HG02973 (cell line): ENCODE results near the gene CGB5.
"Not testable (repeated sequence)": the region's sequence is repeated elsewhere in the genome, so short reads cannot be mapped to it uniquely, and the experiment has no call there.

Experiments used
- ATAC-seq: cut with Tn5 transposase; IDR thresholded peaks from one replicate; pipeline ENCODE4 v1.9.1; 2021; ENCODE audit warnings: moderate library complexity; ENCODE audit not compliant: unreplicated experiment

The CGB5 gene

DNA sequence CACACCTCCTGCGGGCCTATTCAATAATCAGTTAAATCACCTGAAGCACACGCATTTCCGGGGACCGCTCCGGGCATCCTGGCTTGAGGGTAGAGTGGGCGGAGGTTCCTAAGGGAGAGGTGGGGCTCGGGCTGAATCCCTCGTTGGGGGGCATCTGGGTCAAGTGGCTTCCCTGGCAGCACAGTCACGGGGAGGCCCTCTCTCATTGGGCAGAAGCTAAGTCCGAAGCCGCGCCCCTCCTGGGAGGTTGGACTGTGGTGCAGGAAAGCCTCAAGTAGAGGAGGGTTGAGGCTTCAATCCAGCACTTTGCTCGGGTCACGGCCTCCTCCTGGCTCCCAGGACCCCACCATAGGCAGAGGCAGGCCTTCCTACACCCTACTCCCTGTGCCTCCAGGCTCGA, at the start of gene CGB5:
TSS of gene CGB5 (plus strand) at position 301 of the 400 bp plus-strand sequence. CDS start 362 bp downstream, outside the sequence.
- ATAC-seq, result not testable (repeated sequence)

DNA sequence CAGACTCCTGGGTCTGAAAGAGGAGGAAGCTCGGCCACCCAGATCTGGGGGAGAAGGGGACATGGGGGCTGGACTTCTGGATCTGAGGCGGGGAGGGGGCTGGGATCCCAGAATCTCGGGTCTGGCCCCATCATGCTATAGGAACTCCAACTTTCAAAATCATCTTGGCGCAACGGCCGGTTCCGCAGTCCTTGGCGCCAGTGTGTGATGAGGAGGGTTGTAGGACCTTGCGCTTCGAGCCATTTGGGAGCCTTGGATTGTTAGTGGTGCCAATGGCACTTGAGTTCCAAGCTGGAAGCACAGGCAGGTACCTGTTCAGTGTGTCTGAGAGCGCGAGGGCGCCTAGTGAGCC, 49.6 kb upstream of the CGB5 start:
- ATAC-seq, result no peak

DNA sequence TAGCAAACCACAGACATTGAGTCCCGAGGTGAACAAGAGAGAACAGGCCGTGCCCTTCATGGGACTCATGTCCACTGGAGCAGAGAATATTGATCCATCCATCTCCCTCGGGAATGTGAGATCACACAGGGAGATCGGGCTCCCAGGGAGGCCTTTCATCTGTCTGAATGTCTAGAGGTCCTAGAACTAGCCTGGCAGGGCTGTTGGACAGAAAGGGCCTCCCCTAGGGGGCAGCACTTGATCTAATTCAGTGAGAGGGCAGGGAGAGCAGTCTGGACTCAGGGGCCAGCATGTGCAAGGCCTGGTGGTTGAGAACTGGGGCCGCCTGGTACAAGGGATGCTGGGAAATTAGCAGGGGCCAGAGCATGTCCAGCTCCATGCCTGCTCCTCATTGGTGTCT, 45.7 kb upstream of the CGB5 start:
- no peak for ATAC-seq

DNA sequence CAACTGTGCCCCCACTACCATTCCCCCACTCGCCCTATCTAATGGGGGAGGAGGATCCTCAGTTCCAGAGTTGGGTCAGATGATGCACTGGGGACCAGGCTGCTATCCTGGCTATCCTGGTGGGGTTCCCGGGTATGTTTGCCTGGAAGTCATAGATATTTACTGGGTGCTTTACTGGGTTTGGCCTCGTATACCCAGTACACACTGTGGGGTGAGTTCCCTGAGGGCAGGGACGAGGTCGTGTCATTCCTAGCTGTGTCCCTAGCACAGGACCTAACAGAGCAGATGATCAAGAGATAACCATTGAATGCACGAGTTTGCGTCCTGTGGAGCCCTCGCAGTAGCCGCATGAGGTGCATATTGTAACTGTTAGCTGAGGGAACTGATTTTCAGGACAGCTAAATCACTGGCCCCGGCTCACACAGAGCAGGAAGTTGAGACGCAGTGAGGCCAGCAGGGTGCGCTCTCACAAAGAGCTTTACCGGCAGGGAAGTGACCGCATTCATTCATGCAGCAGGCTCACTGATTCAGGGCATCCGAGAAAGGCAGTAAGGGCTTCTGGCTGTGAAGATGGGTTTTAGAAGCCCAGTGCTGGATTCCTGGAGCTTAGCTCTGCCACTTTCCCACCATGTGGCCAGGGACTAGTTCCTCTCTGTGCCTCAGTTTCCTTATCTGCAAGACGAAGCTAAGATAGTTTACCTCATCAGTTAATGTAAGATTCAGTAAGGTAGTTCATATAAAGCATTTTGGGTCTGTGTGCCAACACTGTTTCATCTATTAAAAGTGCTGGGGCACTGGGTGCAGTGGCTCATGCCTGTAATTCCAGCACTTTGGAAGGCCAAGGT, 43.9 kb upstream of the CGB5 start:
- no peak for ATAC-seq

DNA sequence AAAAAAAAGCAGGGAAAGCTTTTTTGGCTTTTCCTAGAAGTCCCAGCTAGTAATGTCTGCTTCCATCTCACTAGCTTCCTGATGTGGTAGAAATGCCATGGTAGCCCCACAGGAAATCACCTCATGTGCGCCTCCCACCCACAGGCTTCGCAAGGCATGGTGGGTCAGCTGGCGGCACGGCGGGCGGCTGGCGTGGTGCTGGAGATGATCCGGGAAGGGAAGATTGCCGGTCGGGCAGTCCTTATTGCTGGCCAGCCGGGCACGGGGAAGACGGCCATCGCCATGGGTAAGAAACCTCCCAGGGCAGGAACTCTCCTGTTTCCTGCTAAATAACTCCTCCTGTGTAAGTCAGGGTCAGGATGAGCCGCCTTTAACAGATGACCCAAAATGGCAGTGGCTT, 39.5 kb upstream of the CGB5 start:
- ATAC-seq, result no peak

DNA sequence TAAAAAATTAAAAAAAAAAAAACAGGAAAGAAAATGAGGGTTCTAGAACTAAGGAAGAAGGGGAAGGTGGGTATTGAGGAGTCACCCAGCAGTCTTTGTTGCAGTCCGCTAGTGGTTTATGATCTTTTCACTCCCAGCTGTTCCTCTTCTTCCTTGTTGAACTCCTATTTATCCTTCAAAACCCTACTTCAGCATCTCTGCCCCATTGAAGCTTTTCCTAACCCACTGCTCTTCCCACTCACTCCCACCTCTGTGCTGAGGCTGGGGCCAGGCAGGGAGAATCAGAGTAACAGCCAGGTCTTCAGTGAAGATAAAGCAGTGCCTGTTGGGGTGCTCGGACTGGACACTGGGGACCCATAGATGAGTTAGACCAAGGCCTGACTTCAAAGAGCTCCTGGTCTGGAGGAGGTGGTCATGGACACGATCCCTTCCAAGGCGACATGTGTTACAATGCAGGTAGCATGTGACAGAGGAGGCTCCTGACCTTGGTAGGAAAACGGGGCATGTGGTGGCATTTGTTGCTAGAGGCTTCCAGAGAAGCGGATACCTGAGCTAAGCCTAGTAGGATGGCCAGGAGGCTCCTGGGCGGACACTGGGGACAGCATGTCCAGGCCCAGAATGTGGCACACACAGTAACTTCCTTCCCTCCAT, 38.6 kb upstream of the CGB5 start:
- ATAC-seq, result no peak

DNA sequence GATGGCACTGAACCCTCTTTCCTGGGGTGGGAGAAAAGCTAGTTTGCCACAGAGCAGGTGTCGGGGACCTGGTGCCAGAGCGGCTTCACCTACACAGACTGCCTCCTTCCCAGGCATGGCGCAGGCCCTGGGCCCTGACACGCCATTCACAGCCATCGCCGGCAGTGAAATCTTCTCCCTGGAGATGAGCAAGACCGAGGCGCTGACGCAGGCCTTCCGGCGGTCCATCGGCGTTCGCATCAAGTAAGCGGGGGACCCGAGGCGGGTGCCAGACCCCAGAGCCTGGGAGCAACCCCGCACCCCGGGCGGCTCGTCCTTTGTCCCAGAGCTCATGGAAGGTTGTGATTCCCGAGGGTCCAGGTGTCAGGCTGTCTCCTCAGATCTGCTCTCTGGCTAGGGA, 36.7 kb upstream of the CGB5 start:
- no peak for ATAC-seq

DNA sequence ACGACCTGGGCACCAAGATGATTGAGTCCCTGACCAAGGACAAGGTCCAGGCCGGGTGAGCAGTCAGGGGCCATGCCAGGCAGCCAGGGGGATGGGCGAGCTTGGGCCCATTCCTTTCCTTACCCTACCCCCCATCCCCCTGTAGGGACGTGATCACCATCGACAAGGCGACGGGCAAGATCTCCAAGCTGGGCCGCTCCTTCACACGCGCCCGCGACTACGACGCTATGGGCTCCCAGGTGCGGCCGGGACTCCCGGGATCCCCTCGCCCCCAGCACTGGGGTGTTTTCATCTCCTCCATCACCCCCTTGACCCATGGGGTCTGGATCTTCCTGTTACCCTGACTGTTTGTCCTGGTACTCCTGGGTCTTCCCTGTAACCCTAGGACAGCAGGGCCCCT, 33.8 kb upstream of the CGB5 start:
- no peak for ATAC-seq

DNA sequence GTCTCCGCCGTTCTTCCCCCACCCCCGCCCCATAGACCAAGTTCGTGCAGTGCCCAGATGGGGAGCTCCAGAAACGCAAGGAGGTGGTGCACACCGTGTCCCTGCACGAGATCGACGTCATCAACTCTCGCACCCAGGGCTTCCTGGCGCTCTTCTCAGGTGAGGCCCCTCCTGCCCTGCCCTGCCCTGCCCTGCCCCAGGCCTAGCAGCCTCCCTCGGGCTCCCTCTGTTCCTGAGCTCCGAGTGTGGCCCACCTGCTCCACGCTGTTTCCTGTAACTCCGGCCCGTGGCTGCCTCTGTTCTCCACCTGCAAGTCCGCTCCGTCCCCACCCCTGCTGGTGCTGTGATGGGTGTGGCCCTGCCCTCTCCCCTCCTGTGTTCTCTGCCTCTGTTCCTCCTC, 33.2 kb upstream of the CGB5 start:
- no peak for ATAC-seq

DNA sequence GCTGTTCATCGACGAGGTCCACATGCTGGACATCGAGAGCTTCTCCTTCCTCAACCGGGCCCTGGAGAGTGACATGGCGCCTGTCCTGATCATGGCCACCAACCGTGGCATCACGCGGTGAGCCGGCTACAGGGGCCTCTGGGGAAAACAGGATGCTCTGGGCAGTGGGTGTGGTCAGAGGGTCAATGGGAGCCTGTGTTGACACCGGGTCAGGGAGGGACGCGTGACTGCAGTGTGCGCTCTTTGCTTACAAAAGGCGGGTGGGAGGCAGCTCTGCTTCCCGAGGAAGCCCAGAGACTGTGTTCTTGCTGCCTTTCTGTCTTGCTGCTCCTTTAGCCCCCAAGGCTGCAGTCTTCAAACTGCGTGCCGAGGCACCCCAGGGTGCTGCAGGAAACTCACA, 32.5 kb upstream of the CGB5 start:
- no peak for ATAC-seq

DNA sequence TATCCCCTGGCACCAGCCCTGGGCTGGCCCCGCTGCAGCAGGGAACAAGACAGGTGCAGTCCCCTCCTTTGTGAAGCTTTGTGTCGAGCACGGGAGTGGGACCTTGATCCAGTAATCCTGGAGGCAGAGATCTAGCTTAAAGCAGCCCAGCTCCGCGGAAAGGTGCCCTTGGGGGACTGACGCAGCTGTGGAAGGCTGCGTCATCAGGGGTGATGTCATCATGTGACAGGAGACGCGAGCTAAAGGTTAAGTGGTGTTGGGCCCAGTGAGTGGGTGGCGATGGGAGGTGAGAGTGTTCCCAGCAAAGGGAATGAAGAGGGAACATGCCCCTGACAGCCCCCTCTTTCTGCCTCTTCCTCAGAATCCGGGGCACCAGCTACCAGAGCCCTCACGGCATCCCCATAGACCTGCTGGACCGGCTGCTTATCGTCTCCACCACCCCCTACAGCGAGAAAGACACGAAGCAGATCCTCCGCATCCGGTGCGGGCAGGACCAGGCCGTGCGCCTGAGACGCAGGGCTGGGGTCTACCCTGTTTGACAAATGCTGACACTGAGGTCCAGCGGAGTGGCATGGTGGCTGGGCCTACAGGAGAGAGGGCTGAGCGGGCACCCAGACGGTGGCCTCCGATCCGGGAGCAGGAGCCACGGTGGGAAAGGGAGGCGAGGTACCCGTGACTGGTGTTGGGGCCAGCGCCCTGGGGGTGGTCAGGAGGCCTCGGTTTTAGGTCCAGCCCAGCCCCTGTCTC, 29.4 kb upstream of the CGB5 start:
- ATAC-seq, result no peak

DNA sequence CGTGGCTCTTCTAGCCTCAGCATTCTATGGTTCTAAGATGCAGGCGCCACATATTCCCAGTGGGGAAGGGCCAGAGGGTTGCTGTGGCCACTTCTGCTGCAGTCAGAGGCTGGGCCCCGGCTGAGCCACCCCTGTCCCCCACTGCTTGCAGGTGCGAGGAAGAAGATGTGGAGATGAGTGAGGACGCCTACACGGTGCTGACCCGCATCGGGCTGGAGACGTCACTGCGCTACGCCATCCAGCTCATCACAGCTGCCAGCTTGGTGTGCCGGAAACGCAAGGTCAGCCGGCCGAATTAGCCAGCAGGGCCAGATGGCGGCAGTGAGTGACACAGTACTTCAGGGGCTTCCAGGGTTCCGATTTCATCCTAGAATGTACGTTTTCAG, 28.8 kb upstream of the CGB5 start:
- ATAC-seq, result no peak

DNA sequence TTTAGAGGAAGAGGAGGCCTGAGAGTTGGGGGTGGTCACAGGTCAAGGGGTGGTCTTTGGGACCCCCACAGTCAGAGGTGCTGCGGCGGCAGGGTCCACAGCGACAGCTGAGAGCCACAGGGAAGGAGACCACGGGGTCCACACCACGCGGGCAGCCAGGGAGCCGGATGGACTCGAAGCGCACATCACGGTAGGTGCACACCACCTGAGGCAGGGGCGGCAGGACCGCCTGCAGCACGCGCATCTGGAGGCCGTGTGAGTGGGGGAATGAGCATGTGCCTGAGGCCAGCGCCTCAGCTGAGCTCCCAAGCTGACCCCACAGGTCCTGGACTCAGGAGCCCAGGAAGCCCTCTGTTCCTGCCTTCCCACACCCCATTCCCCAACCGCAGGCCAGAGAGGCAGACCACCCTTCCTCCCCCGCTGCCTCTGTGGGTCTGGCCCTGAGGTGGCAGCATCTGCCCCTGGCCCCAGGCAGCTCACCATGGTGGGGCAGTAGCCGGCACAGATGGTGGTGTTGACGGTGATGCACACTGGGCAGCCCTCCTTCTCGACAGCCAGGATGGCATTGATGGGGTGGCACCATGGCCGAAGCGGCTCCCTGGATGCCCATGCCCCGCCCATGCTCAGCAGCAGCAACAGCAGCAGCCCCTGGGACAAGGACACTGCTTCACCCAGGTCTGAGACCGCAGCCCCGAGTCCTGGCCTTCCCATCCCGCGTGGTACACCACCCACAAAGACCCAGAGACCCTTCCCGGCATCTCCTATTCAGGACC, 27.4 kb upstream of the CGB5 start:
- no peak for ATAC-seq

DNA sequence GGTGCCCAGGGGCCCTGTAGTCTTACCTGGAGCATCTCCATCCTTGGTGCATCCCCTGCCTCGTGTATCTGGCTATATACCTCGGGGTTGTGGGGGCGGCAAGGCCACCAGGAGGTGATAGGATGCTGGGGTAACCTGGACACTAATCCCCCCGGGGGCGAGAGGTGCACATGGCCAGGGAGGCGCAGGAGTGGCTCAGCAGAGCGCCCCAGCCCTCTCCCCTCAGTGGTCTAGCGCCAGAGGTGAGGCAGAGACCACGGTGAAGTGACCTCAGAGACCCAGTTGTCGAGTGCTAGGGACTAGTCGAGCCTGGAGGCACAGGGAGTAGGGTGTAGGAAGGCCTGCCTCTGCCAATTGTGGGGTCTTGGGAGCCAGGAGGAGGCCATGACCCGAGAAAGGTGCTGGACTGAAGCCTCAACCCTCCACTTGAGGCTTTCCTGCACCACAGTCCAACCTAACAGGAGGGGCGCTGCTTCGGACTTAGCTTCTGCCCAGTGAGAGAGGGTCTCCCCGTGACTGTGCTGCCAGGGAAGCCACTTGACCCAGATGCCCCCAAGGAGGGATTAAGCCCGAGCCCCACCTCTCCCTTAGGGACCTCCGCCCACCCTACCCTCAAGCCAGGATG, 26.5 kb upstream of the CGB5 start, which contains the start of gene LHB:
TSS of gene LHB (minus strand) at position 51 of the 625 bp plus-strand sequence. CDS start at position 41, 10 bp downstream.
- no peak for ATAC-seq

DNA sequence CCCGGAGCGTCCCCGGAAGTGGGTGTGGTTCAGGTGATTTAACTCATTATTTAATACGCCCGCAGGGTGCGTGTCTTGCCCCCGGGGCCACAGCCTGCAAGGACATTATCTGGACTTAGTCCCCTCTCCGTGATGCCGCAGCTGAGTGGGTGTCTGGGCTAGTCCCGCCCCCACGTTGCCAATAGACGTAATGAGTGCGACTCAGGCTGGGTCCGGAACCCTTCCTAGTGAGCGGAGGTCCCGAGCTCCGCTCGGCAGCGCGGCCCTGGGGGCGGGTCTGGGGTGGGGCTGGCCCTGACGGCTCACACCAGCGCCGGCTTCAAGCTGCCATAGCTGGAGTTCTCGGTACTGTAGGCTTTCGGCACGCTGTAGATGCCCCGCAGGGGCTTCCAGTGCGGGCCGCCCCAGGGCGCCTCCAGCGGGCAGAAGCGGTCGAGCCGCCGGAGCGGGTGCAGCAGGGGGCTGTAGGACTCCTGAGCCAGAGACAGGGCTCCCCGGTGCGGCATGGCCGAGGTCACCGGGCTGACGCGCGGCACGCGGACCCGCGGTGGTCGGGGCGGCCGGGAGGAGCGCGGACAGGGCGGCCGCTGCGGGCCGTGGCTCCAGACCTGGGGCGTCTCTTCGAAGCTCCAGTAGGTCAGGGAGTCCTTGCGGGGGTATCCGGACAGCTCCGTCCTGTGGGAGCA, 25.8 kb upstream of the CGB5 start:
- no peak for ATAC-seq

DNA sequence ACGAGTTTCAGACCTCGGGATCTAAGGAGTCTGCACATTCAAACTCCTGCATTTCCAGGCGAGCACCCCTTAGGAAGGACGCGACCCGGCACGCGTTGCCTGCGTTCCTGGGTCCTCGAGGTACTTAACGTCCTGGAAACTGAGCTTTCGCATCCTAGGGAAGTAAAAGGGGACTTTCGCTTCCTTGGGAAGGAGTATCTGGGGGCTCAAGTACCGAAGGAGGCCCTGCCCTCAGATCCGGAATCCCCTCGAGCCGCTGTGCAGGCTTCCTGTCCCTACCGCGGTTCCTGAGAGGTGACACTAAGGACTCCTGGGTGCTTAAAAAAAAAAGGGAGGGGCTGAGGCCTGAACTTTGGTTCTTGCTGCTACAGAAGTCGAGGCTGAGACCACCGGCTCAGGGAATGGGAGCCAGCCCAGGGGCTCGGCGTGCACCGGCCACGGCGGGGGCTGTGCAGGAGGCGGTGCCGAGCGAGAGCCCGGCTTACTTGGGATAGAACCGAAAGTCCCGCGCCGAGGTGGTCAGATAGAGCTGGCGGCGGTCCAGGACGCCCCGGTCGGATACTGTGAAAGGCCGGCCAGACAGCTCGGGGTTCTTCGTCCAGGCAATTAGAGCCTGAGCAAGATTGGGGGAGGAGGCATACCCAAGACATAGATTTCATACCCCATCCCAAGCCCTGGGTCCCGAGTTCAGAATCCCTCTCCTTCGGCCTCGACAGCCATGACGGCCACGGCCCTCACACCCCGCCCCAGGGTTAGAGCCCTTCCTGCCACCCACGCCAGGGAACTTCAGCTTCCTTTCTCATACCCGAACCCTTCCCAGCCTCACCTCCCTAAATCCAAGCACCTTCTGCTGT, 25.0 kb upstream of the CGB5 start:
- not testable (repeated sequence) for ATAC-seq

DNA sequence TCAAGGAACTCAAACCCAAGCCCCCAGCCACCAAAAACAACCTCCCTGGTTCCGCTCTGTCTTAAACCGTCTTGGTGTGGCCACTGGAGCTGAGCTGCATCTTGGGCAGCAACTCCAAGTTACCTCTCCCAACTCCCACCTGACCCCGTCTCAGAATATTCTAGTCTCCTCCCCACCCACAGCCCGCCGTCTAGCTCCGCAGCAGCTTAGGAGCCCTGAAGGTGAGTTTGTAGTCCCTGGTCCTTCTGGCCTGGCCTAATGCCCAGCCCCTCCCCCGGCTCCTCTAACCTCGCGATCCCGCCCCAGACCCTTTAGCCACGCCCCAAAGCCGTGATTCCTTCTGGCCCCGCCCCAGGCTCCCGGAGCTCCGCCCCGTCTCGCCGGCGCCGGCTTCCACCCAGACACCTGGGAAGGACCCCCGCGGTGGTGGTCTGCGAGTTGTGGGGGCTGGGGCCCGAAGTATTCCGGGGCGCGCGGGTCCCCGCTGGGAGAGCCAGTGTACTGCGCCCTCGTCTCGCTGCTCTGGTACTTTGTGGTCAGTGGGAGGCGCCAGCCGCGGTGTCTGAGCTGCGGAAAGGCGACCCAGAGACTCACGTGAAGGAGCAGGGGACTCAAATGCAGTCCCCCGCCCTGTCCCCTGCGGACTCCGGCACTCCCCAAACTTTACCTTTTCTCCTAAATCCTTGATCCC, 24.3 kb upstream of the CGB5 start:
- ATAC-seq, result no peak

DNA sequence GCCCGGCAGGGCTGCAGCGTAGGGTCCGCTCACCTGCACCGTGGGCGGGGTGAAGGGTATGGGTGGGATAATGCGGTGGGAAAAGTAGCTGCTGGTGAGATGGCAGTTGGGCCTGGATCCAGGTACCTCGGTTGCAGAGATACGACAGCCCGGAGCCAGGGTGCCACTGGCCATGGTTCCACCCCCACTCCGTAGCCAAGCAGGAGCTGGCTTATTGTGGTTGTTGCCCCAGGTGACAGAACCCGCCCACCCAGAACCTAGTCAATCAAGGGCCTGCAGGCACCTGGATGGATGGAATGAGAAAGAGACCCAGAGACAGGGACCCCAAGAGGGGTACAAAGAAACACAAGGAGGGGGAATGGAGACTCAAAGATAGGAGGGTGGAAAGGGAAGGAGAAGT, 23.3 kb upstream of the CGB5 start:
- no peak for ATAC-seq
